DLD1 (cell line): ENCODE measurements around the gene SLC6A18.

Experiments used
- in situ Hi-C: cut with HindIII; loops from 2 replicates; pipeline ENCODE4 v1.10.0; 2017; ENCODE audit warnings: low sequenced_read_pairs

Gene SLC6A18

GRCh38 chr5:1225081-1225480 lies at the start of gene SLC6A18:
Gene SLC6A18 (plus strand): TSS chr5:1225381. CDS start chr5:1225478, 97 bp downstream.
- in situ Hi-C loops = loop anchor here (10.0 kb wide), 1 partner anchor 90 kb away; no protein-coding TSS in a partner anchor

- in situ Hi-C loops = no loop called here
Measured at GRCh38 chr5:1175801-1176472, 49.2 kb upstream of the SLC6A18 start.

GRCh38 chr5:1176473-1177391 lies 48.4 kb upstream of the SLC6A18 start:
- in situ Hi-C loops = no loop called here

GRCh38 chr5:1177826-1178528 lies 47.2 kb upstream of the SLC6A18 start:
- in situ Hi-C loops = no loop called here

- in situ Hi-C loops = no loop called here
Measured at GRCh38 chr5:1178529-1179382, 46.4 kb upstream of the SLC6A18 start.

GRCh38 chr5:1179383-1179715 lies 45.8 kb upstream of the SLC6A18 start:
- in situ Hi-C loops = no loop called here

GRCh38 chr5:1180096-1180495 lies 45.1 kb upstream of the SLC6A18 start:
- in situ Hi-C loops = no loop called here

GRCh38 chr5:1180841-1181271 lies 44.3 kb upstream of the SLC6A18 start:
- in situ Hi-C loops = no loop called here

GRCh38 chr5:1181451-1182359 lies 43.5 kb upstream of the SLC6A18 start:
- in situ Hi-C loops = no loop called here

- in situ Hi-C loops = no loop called here
Measured at GRCh38 chr5:1182360-1182632, 42.9 kb upstream of the SLC6A18 start.

GRCh38 chr5:1182633-1183423 lies 42.4 kb upstream of the SLC6A18 start:
- in situ Hi-C loops = no loop called here

GRCh38 chr5:1183424-1184162 lies 41.6 kb upstream of the SLC6A18 start:
- in situ Hi-C loops = no loop called here

- in situ Hi-C loops = no loop called here
Measured at GRCh38 chr5:1184163-1184470, 41.1 kb upstream of the SLC6A18 start.

- in situ Hi-C loops = no loop called here
Measured at GRCh38 chr5:1184481-1184880, 40.7 kb upstream of the SLC6A18 start.

- in situ Hi-C loops = no loop called here
Measured at GRCh38 chr5:1185038-1185627, 40.0 kb upstream of the SLC6A18 start.

- in situ Hi-C loops = no loop called here
Measured at GRCh38 chr5:1185629-1186350, 39.4 kb upstream of the SLC6A18 start.
